Neural progenitor cell (in vitro differentiated cells): ENCODE data around the gene GNB2.

ENCODE experiments used
- CTCF ChIP-seq: fragments of 200-600 bp; sonication (generic); IDR thresholded peaks from 2 replicates; pipeline ENCODE4 v1.5.1; 2017; ENCODE audit warnings: antibody characterized with exemption, mild to moderate bottlenecking
- EZH2 ChIP-seq: fragments of 200-600 bp; sonication (generic); IDR thresholded peaks from 2 replicates; pipeline ENCODE4 v1.6.1; 2017; ENCODE audit warnings: antibody characterized with exemption, mild to moderate bottlenecking, moderate library complexity
- EZH2phosphoT487 ChIP-seq: fragments of 200-600 bp; sonication (generic); IDR thresholded peaks from 2 replicates; pipeline ENCODE4 v1.6.1; 2017; ENCODE audit warnings: antibody characterized with exemption

- TF ChIP-seq EZH2phosphoT487 (no peak), CTCF (no peak), EZH2 (no peak)
These were observed 32.8 kb upstream of the GNB2 start for GRCh38 chr7:100640517-100641440.
